Endometrium (tissue), 2 donors: ENCODE data around the gene BBS9.
"Not testable (repeated sequence)": the region's sequence is repeated elsewhere in the genome, so short reads cannot be mapped to it uniquely, and the experiment has no call there.

ENCODE experiments used
- FAIRE-seq: peaks from 2 replicates; lab custom pipeline; 2012; peaks lifted over from hg19 to GRCh38; lab: Jason Lieb, UNC
- donor health status: control.
- donor health status: control.

Gene BBS9

DNA sequence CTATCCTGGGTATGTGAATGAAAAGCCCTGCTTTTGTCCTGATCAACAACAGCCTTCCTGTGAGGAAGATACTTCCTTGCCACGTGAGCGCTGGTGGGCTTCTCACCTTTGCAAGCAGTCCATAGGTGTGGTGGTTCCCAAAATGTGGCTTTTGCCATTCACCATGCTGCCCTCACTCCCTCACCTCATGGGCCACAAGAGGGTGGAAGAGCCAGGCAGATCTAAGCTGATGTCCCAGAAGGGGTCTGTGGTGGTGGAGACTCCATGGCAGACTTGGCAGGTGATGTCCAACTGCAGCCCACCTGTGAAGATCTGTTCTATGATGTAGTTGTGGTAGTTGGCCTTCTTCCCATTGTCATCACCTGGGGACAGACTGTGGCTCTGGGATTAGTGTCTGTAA, 147.4 kb downstream of the BBS9 start:
- no peak for FAIRE-seq

GRCh38 chr7:33278095-33278494, 148.7 kb downstream of the BBS9 start:
- no peak for FAIRE-seq

- FAIRE-seq: peak; percentile 92
Observed at GRCh38 chr7:33286501-33286900, 157.1 kb downstream of the BBS9 start.

DNA sequence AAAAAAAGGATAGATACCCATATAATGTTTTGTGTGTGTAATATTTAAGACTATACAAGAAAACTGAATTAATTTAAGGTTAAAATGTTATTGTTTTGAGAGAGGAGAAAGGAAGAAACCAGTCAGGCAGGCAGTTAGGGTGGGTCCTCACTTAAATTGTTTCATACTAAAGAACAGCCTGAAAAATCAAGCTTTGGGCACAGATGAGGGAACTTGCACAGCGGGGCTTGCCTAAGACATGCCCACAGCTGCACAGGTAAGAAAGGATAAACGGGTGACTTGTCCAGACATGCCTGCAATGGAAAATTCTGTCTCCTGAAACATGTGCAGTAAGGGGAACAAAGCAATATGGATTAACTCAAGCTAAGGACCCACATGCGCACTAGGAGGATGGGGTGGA, 158.4 kb downstream of the BBS9 start:
- no peak for FAIRE-seq

- FAIRE-seq: no peak
Observed at GRCh38 chr7:33298848-33299247, 169.5 kb downstream of the BBS9 start.

GRCh38 chr7:33299425-33299824, 170.1 kb downstream of the BBS9 start:
- FAIRE-seq: peak; percentile 82

- no peak for FAIRE-seq
Observed at GRCh38 chr7:33300131-33300530, 170.8 kb downstream of the BBS9 start.

- FAIRE-seq: no peak
Observed at GRCh38 chr7:33300742-33301141, 171.4 kb downstream of the BBS9 start.

DNA sequence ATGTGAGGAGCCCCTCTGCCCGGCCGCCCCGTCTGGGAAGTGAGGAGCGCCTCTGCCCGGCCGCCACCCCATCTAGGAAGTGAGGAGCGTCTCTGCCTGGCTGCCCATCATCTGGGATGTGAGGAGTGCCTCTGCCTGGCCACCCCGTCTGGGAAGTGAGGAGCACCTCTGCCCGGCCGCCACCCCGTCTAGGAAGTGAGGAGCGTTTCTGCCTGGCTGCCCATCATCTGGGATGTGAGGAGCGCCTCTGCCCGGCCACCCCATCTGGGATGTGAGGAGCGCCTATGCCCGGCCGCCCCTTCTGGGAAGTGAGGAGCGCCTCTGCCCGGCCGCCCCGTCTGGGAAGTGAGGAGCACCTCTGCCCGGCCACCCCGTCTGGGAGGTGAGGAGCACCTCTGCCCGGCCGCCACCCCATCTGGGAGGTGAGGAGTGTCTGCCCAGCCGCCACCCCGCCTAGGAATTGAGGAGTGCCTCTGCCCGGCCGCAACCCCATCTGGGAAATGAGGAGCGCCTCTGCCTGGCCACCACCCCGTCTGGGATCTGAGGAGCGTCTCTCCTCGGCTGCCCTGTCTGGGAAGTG, 174.7 kb downstream of the BBS9 start:
- not testable (repeated sequence) for FAIRE-seq

DNA sequence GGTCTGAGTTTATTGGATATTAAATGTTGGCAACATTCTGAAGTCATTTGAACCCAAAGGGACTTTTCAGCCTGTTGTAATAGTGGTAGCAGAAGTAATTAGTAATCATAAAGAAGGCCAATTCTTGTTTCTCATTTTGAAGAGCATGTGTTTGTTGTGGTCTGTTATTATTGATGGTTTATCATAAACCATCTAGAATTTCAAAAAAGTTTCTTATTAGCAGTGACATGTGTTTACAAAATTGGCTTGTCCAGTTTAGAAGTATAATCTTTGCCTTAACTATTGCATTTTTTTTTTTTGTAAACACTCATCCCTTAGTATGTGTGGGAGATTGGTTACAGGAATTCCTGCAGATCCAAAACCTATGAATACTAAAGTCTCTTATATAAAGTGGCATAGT, 177.8 kb downstream of the BBS9 start:
- peak; percentile 83 for FAIRE-seq

DNA sequence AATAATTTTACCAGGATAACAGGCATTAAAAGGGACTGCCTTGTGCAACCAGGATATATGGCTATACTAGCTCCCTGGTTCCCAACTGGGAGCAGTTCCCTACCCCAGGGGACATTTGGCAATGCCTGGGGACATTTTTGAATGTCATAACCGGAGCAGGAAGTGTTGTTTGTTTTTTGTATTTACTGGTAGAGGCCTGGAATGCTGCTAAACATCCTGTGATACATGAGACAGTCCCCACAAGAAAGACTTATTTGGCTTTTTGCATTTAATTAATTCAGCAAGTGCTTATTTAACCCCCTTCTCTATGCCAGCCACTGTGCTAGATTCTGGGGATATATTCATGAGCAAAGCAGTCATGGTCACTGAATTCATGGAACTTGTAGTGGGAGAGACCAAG, 181.2 kb downstream of the BBS9 start:
- no peak for FAIRE-seq

DNA sequence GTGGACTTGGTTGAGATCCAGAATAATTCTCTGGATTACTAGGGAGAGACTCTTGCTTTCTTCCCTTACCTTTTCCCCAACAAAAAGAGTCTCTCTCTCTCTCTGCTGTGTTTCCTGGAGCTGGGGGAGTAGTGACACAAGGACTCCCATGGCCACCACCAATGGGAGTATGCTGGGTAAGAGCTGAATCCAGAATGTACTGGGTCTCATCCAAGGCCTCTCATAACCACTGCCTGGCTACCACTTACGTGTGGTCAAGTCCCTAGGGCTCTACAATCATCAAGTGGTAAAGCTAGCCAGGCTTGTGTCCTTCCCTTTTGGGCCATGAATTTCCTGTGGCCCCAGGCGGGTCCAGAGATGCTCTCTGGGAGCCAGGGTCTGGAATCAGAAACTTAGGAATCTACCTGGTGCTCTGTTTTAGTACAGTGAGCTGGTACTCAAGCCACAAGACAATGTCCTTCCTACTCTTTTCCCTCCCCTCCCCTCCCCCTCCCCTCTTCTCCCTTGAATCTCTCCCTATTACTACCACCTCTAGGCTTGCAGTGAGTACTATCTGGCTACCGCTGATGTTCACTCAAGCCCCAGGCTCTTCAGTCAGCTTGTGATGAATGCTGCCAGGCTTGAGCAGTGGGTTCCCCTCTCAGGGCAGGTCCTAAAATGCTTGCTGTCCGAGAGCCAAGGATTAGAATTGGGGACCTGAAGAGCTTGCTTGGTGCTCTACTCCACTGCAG, 196.6 kb downstream of the BBS9 start:
- FAIRE-seq: no peak

DNA sequence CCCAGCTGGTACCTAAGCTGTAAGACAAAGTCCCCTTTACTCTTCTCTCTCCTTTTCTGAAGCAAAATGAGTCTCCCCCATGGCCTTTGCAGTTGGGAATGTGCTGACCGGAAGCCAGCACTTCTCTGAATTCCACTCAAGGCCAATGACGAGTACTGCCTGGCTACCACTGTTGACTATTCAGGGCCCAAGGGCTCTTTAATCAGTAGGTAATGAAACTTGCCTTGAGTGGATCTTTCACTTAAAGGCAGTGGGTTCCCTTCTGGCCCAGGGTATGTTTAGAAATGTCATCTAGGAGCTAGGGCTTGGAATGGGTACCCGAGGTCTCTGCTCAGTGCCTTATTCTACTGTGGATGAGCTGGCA, 197.1 kb downstream of the BBS9 start:
- no peak for FAIRE-seq

- FAIRE-seq: no peak
Observed at GRCh38 chr7:33327427-33327826, 198.1 kb downstream of the BBS9 start.

GRCh38 chr7:33334349-33334748, 205.0 kb downstream of the BBS9 start:
- no peak for FAIRE-seq

DNA sequence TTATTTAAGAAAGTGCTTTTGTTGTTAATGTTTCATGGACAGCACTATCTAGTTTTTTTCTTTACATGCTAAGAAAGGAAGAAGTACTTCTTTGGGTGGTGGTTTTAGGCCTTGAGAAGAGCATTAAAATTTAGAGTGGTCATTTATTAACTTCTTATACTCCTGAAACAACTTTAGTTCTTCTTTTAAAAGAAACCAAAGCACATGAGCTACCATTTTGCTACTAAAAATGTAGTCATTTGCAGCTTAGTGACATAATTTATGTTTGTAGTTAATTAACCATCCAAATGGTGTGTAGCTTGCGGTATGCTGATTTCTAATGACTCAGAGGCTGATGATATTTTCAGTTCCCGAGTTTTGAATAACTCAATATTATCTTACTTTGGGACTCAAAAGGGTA, 207.5 kb downstream of the BBS9 start:
- FAIRE-seq: no peak

DNA sequence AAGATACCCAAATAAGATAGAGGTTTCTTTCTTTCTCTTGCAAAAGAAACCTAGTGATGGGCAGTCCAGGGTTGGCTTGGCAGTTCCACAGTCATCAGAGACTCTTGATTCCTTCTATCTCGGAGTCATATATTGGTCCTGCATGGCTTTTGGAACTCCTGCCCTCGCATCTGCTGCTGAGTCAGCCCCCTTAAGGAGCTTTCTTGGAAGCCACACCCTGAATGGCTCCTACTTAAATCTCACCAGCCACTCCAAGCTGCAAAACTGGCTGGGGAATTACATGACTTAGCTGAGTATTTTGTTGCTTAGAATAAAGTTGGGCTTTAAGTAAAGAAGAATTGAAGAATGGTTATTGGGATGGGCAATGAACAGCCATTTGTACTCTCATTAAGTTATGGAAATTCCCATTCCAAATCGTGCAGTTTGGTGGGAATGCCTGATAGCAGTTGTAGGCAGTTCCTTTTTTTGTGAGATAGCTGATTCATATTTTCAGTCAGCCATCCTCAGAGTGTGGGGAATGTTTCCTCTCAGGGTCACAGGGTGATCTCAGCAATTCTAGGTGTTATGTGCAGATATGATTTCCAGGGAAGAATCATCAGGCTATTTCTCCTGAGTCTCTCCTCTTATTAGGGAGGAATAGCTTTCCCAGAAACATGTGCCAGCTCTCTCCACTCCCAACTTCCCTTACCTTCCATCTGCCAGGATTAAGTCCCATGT, 209.9 kb downstream of the BBS9 start:
- no peak for FAIRE-seq

DNA sequence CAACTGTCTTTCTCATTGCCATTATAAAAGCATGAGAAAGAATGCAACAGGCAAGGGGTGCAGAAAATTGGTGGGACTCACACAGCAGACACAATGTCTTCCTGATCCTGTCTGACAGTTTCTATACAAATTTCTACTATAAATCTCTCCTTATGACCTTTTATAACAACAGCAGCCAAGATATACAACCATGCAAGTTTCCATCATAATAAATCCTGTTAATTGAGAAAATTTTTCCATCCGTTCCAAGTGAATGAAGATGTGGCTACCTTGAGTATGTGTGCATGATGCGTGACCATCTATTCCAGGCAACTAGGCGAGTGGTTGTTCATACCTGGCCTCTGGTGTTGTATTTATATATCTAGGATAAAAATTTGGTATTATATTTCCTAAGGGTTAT, 216.7 kb downstream of the BBS9 start:
- no peak for FAIRE-seq

DNA sequence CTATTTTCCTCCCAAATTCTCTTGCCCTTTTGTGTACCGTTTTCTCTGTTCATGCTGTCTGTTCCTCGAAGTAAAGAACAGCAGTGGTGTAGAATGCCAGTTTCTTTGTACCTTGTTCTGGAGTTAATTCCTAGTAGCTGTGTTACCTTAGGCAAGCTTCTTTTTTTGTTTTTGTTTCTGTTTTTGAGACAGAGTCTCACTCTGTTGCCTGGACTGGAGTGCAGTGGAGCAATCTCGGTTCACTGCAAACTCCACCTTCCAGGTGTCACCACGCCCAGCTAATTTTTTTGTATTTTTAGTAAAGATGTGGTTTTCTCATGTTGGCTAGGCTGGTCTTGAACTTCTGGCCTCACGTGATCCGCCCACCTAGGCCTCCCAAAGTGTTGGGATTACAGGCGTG, 221.2 kb downstream of the BBS9 start:
- no peak for FAIRE-seq

DNA sequence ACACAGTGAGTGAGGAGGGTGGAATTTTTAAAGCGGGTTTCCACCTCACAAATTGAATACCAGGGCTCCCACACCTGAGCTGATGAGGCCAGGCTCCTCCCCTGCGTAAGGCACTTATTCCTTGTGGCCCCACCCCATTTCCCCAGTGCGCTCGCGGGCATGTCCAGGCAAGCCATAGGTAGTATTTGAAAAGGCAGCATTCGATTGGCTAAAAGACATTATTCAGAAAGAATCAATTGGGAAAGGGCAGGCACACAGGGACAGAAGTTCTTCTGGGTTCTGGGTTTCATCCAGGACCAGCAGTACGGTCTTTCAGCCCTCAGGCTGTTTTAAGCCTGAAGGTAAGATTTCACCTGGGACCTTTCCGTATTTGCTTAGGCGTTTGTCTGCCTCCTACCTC, 222.3 kb downstream of the BBS9 start:
- FAIRE-seq: no peak

DNA sequence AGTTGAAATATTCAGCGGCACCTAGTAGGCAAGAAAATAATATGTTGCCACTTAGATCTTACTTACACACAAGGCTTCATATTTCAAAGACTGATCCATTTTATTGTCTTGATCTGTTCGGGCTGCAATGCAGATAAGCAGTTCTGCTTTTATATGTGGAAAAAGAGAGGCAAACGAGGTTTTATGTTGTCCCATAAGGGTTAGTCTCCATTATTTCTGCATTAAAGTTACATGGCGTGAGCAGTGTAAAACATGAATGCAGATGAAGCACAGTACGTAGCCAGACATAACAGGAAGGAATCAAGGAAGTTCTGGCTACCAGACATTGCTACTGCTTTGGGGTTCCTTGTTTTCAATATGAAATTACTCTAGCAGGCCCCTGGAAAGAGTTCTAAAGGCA, 224.8 kb downstream of the BBS9 start:
- FAIRE-seq: no peak

DNA sequence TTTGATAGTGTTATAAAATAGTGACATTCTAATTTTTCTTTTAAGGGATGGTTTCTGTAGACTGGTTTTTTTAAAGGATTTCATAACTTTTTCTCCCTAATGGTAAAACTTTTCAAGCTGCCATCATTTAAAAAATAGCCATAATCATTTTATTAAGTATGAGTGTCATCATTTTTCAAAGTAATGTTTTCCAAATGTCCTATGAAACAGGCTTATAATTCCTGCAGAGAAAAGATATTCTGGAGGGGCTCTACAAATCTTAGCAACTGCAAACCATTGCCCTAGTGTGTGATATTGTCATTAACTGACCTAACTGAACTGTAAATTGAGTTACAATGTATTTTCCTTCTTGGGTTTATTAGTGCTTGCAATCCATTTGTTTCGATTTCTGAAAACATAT, 226.0 kb downstream of the BBS9 start:
- FAIRE-seq: no peak

GRCh38 chr7:33356336-33356735, 227.0 kb downstream of the BBS9 start:
- FAIRE-seq: no peak

DNA sequence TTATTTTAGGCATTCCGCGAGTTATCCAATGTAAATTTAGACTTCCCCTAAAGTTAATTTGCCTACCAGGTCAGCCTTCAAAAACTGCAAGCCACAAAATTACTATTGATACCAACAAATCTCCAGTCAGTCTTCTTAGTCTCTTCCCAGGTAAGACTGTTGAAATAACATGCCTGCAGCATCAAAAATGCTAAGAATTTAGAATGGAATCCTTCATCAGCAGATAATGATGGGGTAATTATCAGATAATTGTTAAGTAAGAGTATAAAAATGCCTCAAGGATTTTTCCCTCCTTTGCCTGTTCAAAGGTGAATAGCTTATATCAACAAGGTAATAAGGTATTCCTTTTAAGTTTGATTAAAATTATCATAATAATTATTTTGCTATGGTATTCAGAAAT, 228.5 kb downstream of the BBS9 start:
- FAIRE-seq: no peak
